Activated CD8-positive, alpha-beta T cell treated with anti-CD3 and anti-CD28 coated beads, Interleukin-2, amount 10 ng/mL, durations not matched to agents 7 days and 5 days (primary cell): ENCODE results near the gene BIN1. TPM values are rescaled to one million over a fixed set of nuclear protein-coding genes. Genes with fewer than 3 reads are reported as not detected.

ENCODE experiments used
- ATAC-seq: fragments of 150-1000 bp; cut with Tn5 transposase; one replicate; pipeline ENCODE4 v1.10.0; 2021; ENCODE audit warnings: moderate library complexity
- CTCF ChIA-PET: fragments of 350-600 bp; sonication (Branson Sonifier 250); formaldehyde crosslinking; loops from one replicate; lab custom pipeline; 2021; ENCODE audit warnings: antibody characterized with exemption; lab: Charles Lee
- POLR2A ChIA-PET: fragments of 350-600 bp; sonication (Branson Sonifier 250); formaldehyde crosslinking; loops from one replicate; lab custom pipeline; 2021; ENCODE audit warnings: antibody characterized with exemption; lab: Charles Lee
- DNase-seq: peaks from one replicate; pipeline ENCODE4 v3.0.0-alpha.2; 2020
- H3K27ac Mint-ChIP-seq: one replicate; pipeline ENCODE4 v1.8.0; 2021; ENCODE audit warnings: mild to moderate bottlenecking, mixed read lengths
- H3K27me3 Mint-ChIP-seq: one replicate; pipeline ENCODE4 v1.8.0; 2021; ENCODE audit warnings: low read depth, mixed read lengths
- H3K36me3 Mint-ChIP-seq: one replicate; pipeline ENCODE4 v1.8.0; 2021; ENCODE audit warnings: low read depth, mixed read lengths
- H3K4me1 Mint-ChIP-seq: one replicate; pipeline ENCODE4 v1.8.0; 2021; ENCODE audit warnings: low read depth, mixed read lengths
- H3K4me3 Mint-ChIP-seq: one replicate; pipeline ENCODE4 v1.8.0; 2021; ENCODE audit warnings: mild to moderate bottlenecking, mixed read lengths
- H3K9me3 Mint-ChIP-seq: one replicate; pipeline ENCODE4 v1.8.0; 2022; ENCODE audit warnings: mixed read lengths; ENCODE audit not compliant: insufficient read depth
- total RNA-seq, 2 experiments: library from RNA; stranded (reverse); gene quantifications; one replicate each; pipeline ENCODE4 v1.2.3, GENCODE V29; 2021

BIN1 gene
- total RNA-seq, 2 experiments from 2014 or later: 125 to 127 TPM

GRCh38 chr2:127078028-127078427, 28.9 kb downstream of the BIN1 start:
- Mint-ChIP-seq H3K27ac (peak overlapping the region; percentile 66), H3K27me3 (no peaks in the 10 kb centered on the region), H3K4me1 (peaks cover 58% of the 10 kb centered on the region), H3K4me3 (peak overlapping the region; percentile 7), H3K9me3 (no peaks in the 10 kb centered on the region), H3K36me3 (peaks cover 25% of the 10 kb centered on the region)
- DNase-seq (no peak), ATAC-seq (no peak)
- POLR2A ChIA-PET: no interaction called here
- CTCF ChIA-PET: interaction anchor here (2.0 kb wide), 1 partner anchor 10 kb away, joined by 10 read pairs; no protein-coding TSS in a partner anchor

DNA sequence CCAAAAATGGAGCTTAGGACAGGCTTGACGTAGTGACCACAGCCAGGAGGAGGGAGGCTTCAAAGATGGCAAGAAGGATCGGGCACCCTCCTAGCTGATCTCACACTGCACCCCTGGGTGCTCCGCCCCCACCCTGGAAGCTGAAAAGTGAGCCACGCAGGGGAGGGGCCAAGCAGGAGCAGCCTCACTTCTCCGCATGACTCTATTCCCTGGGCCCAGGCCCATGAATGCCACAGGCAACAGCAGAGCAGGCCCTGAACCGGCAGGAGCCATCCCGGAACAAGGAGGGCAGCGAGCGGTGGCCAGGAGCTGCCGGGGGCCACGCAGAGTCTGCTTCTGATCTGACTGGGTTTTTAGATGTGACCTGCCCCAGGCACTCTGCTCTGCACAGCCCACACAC, 30.0 kb downstream of the BIN1 start:
- DNase-seq: no peak
- no peak for ATAC-seq
- H3K4me3 Mint-ChIP-seq: no peak overlapping the region
- H3K9me3 Mint-ChIP-seq: no peaks in the 10 kb centered on the region
- H3K27ac Mint-ChIP-seq: peak overlapping the region; percentile 57
- H3K27me3 Mint-ChIP-seq: no peaks in the 10 kb centered on the region
- POLR2A ChIA-PET: no interaction called here
- H3K4me1 Mint-ChIP-seq: peaks cover 46% of the 10 kb centered on the region
- peaks cover 32% of the 10 kb centered on the region for H3K36me3 Mint-ChIP-seq
- CTCF ChIA-PET: interaction anchor here (2.0 kb wide), 1 partner anchor 9 kb away, joined by 10 read pairs; no protein-coding TSS in a partner anchor

GRCh38 chr2:127076290-127076689, 30.7 kb downstream of the BIN1 start:
- no peak for DNase-seq
- peaks cover 32% of the 10 kb centered on the region for H3K36me3 Mint-ChIP-seq
- POLR2A ChIA-PET: interaction anchor here (1.8 kb wide), 1 partner anchor 8 kb away, joined by 5 read pairs; no protein-coding TSS in a partner anchor
- peaks cover 45% of the 10 kb centered on the region for H3K4me1 Mint-ChIP-seq
- H3K27me3 Mint-ChIP-seq: no peaks in the 10 kb centered on the region
- ATAC-seq: no peak
- no peaks in the 10 kb centered on the region for H3K9me3 Mint-ChIP-seq
- CTCF ChIA-PET: interaction anchor here (2.0 kb wide), 1 partner anchor 8 kb away, joined by 10 read pairs; no protein-coding TSS in a partner anchor
- H3K27ac Mint-ChIP-seq: peak overlapping the region; percentile 70
- no peak overlapping the region for H3K4me3 Mint-ChIP-seq

DNA sequence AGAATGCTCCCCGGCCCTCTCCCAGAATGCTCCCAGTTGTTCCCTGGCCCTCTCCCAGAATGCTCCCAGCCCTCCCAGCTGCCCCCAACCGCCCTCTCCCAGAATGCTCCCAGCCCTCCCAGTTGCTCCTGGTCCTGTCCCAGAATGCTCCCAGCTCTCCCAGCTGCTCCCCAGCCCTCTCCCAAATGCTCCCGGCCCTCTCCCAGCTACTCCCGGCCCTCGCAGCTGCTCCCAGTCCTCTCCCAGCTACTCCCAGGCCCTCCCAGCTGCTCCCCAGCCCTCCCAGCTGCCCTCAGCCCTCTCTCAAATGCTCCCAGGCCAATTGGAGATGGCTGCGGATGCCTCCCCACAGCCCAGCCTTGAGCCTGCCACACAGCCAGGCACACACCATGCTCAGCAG, 31.1 kb downstream of the BIN1 start:
- POLR2A ChIA-PET: interaction anchor here (1.8 kb wide), 1 partner anchor 9 kb away, joined by 5 read pairs; no protein-coding TSS in a partner anchor
- CTCF ChIA-PET: interaction anchor here (2.0 kb wide), 1 partner anchor 8 kb away, joined by 10 read pairs; no protein-coding TSS in a partner anchor
- DNase-seq (no peak), ATAC-seq (no peak)
- Mint-ChIP-seq H3K9me3 (no peaks in the 10 kb centered on the region), H3K4me1 (peaks cover 46% of the 10 kb centered on the region), H3K27me3 (no peaks in the 10 kb centered on the region), H3K4me3 (no peak overlapping the region), H3K27ac (peak overlapping the region; percentile 70), H3K36me3 (peaks cover 36% of the 10 kb centered on the region)

DNA sequence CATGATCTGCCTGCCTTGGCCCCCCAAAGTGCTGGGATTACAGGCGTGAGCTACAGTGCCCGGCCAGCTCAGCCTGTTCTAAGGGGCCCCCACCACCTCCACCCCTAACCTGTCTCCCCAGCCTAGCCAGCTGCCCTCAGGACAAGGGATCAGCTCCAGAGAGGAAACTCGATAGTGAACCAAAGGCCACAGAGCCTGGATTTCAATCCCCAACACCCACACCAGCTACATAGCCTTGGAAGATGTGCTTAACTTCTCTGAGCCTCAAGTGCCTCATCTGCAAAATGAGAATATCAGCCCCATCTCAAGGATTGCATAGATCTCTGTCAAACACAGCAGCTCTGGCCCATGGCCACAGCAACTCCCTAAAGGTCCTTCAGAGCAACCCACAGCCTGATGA, 32.0 kb downstream of the BIN1 start:
- ChIA-PET POLR2A (interaction anchor here (1.8 kb wide), 2 partner anchors 9 to 10 kb away, joined by 4 to 5 read pairs; no protein-coding TSS in a partner anchor), CTCF (no interaction called here)
- Mint-ChIP-seq H3K27me3 (no peaks in the 10 kb centered on the region), H3K36me3 (peaks cover 40% of the 10 kb centered on the region), H3K4me3 (no peak overlapping the region), H3K4me1 (peaks cover 40% of the 10 kb centered on the region), H3K27ac (peak overlapping the region; percentile 68), H3K9me3 (no peaks in the 10 kb centered on the region)
- DNase-seq (no peak), ATAC-seq (no peak)

DNA sequence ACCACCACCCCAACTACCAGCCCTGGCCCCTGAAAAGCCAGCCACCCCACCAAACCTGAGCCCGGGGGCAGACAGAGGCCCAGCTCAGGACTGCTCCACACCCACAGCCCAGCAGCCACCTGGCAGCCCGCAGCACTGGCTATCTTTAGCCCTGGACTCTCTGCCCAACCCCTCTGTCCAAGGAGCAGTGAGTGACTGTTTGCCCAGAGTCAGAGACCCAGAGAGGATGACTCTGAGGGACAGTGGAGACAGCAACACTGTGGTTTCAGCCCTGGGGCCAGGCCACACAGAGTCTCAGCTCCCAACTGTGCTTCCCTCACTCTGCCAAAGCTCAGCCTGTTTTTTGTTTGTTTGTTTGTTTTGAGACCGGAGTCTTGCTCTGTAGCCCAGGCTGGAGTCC, 32.6 kb downstream of the BIN1 start:
- no peak overlapping the region for H3K4me3 Mint-ChIP-seq
- ChIA-PET CTCF (no interaction called here), POLR2A (interaction anchor here (1.8 kb wide), 2 partner anchors 9 to 10 kb away, joined by 4 to 5 read pairs; no protein-coding TSS in a partner anchor)
- H3K9me3 Mint-ChIP-seq: no peaks in the 10 kb centered on the region
- H3K27ac Mint-ChIP-seq: peak overlapping the region; percentile 68
- H3K36me3 Mint-ChIP-seq: peaks cover 38% of the 10 kb centered on the region
- ATAC-seq: no peak
- DNase-seq: no peak
- H3K27me3 Mint-ChIP-seq: no peaks in the 10 kb centered on the region
- H3K4me1 Mint-ChIP-seq: peaks cover 37% of the 10 kb centered on the region

GRCh38 chr2:127072970-127073369, 34.0 kb downstream of the BIN1 start:
- ATAC-seq: no peak
- no peaks in the 10 kb centered on the region for H3K27me3 Mint-ChIP-seq

DNA sequence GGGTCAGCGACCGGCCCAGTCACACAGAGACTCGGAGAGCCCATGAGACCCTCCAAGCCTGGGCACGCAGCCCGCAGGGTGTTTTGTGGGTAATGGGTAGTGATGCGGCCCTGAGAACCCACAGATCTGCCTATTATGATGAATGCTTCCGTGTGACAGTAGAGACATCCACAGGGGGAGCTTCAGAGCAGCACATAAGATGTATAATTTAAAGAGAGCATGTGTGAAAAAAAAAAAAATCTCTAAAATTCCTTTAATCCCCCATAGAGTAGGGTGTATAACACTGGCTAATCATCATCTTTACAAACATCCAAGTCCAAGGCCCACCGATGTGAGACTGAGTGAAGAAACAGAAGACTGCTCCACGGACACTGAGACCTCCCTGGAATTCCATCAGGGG, 34.6 kb downstream of the BIN1 start:
- CTCF ChIA-PET: no interaction called here
- H3K4me1 Mint-ChIP-seq: peaks cover 32% of the 10 kb centered on the region

More at GRCh38 chr2:127072970-127073369, 34.0 kb downstream of the BIN1 start:
- Mint-ChIP-seq H3K27ac (no peak overlapping the region), H3K36me3 (peaks cover 38% of the 10 kb centered on the region), H3K9me3 (no peaks in the 10 kb centered on the region), H3K4me1 (peaks cover 32% of the 10 kb centered on the region), H3K4me3 (no peak overlapping the region)
- no peak for DNase-seq
- ChIA-PET POLR2A (no interaction called here), CTCF (no interaction called here)

GRCh38 chr2:127071901-127072328, 35.0 kb downstream of the BIN1 start:
- ChIA-PET POLR2A (interaction anchor here (2.0 to 2.1 kb wide), 2 partner anchors 9 to 13 kb away, joined by 6 to 9 read pairs; no protein-coding TSS in a partner anchor), CTCF (no interaction called here)
- DNase-seq (no peak), ATAC-seq (no peak)
- H3K4me3 Mint-ChIP-seq: no peak overlapping the region
- peaks cover 28% of the 10 kb centered on the region for H3K4me1 Mint-ChIP-seq
- peaks cover 41% of the 10 kb centered on the region for H3K36me3 Mint-ChIP-seq
- no peaks in the 10 kb centered on the region for H3K9me3 Mint-ChIP-seq
- H3K27ac Mint-ChIP-seq: no peak overlapping the region
- no peaks in the 10 kb centered on the region for H3K27me3 Mint-ChIP-seq

More for the DNA sequence above, 34.6 kb downstream of the BIN1 start:
- POLR2A ChIA-PET: interaction anchor here (2.1 kb wide), 1 partner anchor 8 kb away, joined by 9 read pairs; no protein-coding TSS in a partner anchor
- no peak for ATAC-seq
- Mint-ChIP-seq H3K4me3 (no peak overlapping the region), H3K36me3 (peaks cover 43% of the 10 kb centered on the region), H3K27me3 (no peaks in the 10 kb centered on the region), H3K9me3 (no peaks in the 10 kb centered on the region), H3K27ac (no peak overlapping the region)
- DNase-seq: no peak

- ChIA-PET CTCF (interaction anchor here (2.3 kb wide), 1 partner anchor 409 kb away, joined by 7 read pairs; no protein-coding TSS in a partner anchor), POLR2A (interaction anchor here (1.3 to 2.1 kb wide), 3 partner anchors 10 to 15 kb away, joined by 6 to 9 read pairs (median 7); no protein-coding TSS in a partner anchor)
- Mint-ChIP-seq H3K4me1 (peaks cover 30% of the 10 kb centered on the region), H3K4me3 (no peak overlapping the region), H3K27ac (no peak overlapping the region), H3K36me3 (peaks cover 39% of the 10 kb centered on the region), H3K27me3 (no peaks in the 10 kb centered on the region), H3K9me3 (no peaks in the 10 kb centered on the region)
- DNase-seq: no peak
- ATAC-seq: no peak
These were observed 36.7 kb downstream of the BIN1 start for GRCh38 chr2:127070221-127070620.

GRCh38 chr2:127069536-127069935, 37.4 kb downstream of the BIN1 start:
- Mint-ChIP-seq H3K36me3 (peaks cover 39% of the 10 kb centered on the region), H3K9me3 (no peaks in the 10 kb centered on the region), H3K27me3 (no peaks in the 10 kb centered on the region), H3K27ac (peak overlapping the region; percentile 64), H3K4me3 (no peak overlapping the region), H3K4me1 (peaks cover 34% of the 10 kb centered on the region)
- ChIA-PET CTCF (interaction anchor here (2.0 to 3.0 kb wide), 3 partner anchors 10 to 410 kb away, joined by 7 to 28 read pairs (median 12); no protein-coding TSS in a partner anchor), POLR2A (interaction anchor here (1.2 to 1.3 kb wide), 2 partner anchors 13 to 16 kb away, joined by 3 to 7 read pairs; no protein-coding TSS in a partner anchor)
- DNase-seq (no peak), ATAC-seq (no peak)

DNA sequence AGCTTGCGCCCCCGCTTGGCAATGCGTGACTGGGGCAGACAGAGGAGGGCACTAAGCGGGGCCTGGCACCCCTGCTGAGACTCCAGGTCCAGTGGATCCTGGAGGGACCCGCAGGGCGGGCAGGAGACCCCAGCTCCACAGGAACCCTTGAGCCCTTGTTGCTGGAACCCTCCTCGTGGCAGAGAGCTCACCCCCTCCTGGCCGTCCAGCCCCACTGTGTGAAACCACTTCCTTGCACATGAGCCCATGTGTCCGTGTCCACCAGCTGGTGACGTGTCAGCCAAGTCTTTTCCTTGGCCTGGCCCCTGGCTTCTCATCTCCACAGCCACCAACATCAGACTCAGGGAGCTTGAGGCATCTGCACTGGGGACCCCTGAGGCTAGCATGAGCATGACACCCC, 38.0 kb downstream of the BIN1 start:
- ATAC-seq: no peak
- no peak for DNase-seq
- no peak overlapping the region for H3K4me3 Mint-ChIP-seq
- peaks cover 31% of the 10 kb centered on the region for H3K4me1 Mint-ChIP-seq
- H3K27ac Mint-ChIP-seq: peak overlapping the region; percentile 64
- H3K9me3 Mint-ChIP-seq: no peaks in the 10 kb centered on the region
- ChIA-PET POLR2A (interaction anchor here (1.2 to 1.3 kb wide), 2 partner anchors 13 to 16 kb away, joined by 3 to 7 read pairs; no protein-coding TSS in a partner anchor), CTCF (interaction anchor here (0.9 to 3.0 kb wide), 9 partner anchors 8 to 410 kb away, joined by 3 to 28 read pairs (median 7); partner anchors contain the start of gene BIN1)
- H3K36me3 Mint-ChIP-seq: peaks cover 38% of the 10 kb centered on the region
- no peaks in the 10 kb centered on the region for H3K27me3 Mint-ChIP-seq
